Measurements from ENCODE around the gene SAMD11.

DNA sequence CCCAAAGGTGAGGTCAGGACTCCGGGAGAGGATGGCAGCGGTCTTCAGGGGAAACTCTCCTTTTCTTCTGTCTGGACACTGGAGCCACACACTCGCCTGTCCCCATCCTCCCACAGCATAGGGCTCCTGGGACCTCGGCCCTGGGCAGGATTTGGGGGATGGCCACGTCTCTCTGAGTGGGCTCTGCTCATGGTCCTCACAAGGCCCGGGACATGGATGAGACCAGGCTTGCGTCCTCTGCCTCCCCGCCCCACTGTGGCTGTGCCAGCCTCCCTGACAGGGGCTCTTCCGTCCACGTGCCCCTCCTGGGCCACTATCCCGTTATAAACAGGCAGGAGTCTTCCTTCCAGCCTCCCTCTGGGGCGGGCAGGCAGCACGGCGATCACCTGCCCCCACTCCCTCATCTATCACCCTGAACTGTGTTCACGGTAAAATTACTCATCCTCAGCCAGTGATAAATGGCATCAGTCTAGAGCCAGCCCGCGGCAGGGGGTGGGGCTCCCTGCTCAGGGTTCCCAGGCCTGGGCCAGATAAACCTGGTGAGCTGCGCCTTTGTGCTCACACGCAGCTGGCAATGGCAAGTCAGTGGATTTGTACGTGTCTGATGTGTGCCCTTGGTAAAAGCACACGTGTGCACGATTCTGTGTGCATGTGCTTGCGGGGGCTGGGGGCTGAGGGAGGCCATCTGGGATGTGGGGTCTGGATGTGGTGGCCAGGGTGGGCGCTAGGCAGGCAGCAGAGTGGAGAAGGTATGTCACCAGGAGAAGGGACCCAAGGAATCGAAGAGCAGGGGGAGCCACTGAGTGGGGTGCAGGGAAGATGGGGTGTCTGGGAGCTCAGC is 12.6 kb upstream of the SAMD11 start:
- TF ChIP-seq TAF1 (conservative IDR thresholded peaks at IDR 0.05) (no peak), JUND (IDR thresholded peaks at IDR 0.05) (no peak), EGR1 (IDR thresholded peaks at IDR 0.05; ENCODE audit: low read depth in 2 of 2) (no peak), YY1 (IDR thresholded peaks at IDR 0.05) (no peak), SP1 (IDR thresholded peaks at IDR 0.05) (no peak), RAD21 (IDR thresholded peaks at IDR 0.05) (no peak)
- TF ChIP-seq, protein P1, sequence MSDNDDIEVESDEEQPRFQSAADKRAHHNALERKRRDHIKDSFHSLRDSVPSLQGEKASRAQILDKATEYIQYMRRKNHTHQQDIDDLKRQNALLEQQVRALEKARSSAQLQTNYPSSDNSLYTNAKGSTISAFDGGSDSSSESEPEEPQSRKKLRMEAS (IDR thresholded peaks at IDR 0.05): no peak
- TF ChIP-seq, protein P2, sequence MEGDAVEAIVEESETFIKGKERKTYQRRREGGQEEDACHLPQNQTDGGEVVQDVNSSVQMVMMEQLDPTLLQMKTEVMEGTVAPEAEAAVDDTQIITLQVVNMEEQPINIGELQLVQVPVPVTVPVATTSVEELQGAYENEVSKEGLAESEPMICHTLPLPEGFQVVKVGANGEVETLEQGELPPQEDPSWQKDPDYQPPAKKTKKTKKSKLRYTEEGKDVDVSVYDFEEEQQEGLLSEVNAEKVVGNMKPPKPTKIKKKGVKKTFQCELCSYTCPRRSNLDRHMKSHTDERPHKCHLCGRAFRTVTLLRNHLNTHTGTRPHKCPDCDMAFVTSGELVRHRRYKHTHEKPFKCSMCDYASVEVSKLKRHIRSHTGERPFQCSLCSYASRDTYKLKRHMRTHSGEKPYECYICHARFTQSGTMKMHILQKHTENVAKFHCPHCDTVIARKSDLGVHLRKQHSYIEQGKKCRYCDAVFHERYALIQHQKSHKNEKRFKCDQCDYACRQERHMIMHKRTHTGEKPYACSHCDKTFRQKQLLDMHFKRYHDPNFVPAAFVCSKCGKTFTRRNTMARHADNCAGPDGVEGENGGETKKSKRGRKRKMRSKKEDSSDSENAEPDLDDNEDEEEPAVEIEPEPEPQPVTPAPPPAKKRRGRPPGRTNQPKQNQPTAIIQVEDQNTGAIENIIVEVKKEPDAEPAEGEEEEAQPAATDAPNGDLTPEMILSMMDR (IDR thresholded peaks at IDR 0.05; ENCODE audit: low read depth, low read length, missing input control): no peak
- TF ChIP-seq, protein P3, sequence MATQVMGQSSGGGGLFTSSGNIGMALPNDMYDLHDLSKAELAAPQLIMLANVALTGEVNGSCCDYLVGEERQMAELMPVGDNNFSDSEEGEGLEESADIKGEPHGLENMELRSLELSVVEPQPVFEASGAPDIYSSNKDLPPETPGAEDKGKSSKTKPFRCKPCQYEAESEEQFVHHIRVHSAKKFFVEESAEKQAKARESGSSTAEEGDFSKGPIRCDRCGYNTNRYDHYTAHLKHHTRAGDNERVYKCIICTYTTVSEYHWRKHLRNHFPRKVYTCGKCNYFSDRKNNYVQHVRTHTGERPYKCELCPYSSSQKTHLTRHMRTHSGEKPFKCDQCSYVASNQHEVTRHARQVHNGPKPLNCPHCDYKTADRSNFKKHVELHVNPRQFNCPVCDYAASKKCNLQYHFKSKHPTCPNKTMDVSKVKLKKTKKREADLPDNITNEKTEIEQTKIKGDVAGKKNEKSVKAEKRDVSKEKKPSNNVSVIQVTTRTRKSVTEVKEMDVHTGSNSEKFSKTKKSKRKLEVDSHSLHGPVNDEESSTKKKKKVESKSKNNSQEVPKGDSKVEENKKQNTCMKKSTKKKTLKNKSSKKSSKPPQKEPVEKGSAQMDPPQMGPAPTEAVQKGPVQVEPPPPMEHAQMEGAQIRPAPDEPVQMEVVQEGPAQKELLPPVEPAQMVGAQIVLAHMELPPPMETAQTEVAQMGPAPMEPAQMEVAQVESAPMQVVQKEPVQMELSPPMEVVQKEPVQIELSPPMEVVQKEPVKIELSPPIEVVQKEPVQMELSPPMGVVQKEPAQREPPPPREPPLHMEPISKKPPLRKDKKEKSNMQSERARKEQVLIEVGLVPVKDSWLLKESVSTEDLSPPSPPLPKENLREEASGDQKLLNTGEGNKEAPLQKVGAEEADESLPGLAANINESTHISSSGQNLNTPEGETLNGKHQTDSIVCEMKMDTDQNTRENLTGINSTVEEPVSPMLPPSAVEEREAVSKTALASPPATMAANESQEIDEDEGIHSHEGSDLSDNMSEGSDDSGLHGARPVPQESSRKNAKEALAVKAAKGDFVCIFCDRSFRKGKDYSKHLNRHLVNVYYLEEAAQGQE (IDR thresholded peaks at IDR 0.05): no peak
- TF ChIP-seq, protein P4, sequence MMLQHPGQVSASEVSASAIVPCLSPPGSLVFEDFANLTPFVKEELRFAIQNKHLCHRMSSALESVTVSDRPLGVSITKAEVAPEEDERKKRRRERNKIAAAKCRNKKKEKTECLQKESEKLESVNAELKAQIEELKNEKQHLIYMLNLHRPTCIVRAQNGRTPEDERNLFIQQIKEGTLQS (IDR thresholded peaks at IDR 0.05): no peak
